Activated T-cell treated with anti-CD3 and anti-CD28 coated beads, Interleukin-2, amount 50 U/mL, for 72 hours (primary cell): ENCODE data around the gene IFT81. TPM values are rescaled to one million over a fixed set of nuclear protein-coding genes. Genes with fewer than 3 reads are reported as not detected.
A peak's percentile ranks its signal among the peaks of the same experiment; 100 is the strongest.

Source experiments
- ATAC-seq, 2 donors: fragments of 150-1000 bp; cut with Tn5 transposase; replicated peaks in 1 of 2; 2 replicates each; pipeline ENCODE4 v1.10.0; 2021; ENCODE audit warnings: moderate library complexity in 2 of 2, mild to moderate bottlenecking in 1 of 2
- DNase-seq, 2 donors: peaks; one replicate each; pipeline ENCODE4 v3.0.0; 2021 to 2022; ENCODE audit warnings: mixed read lengths in 1 of 2
- H3K27ac Mint-ChIP-seq: one replicate; pipeline ENCODE4 v1.8.0; 2022; ENCODE audit warnings: mild to moderate bottlenecking, moderate library complexity, mixed read lengths
- H3K27me3 Mint-ChIP-seq: one replicate; pipeline ENCODE4 v1.8.0; 2022; ENCODE audit warnings: low read depth, mixed read lengths
- H3K36me3 Mint-ChIP-seq, 2 donors: one replicate each; pipeline ENCODE4 v1.8.0; 2022; ENCODE audit warnings: mixed read lengths in 2 of 2, mild to moderate bottlenecking in 1 of 2; ENCODE audit not compliant: insufficient read depth in 2 of 2
- H3K4me1 Mint-ChIP-seq: one replicate; pipeline ENCODE4 v1.8.0; 2022; ENCODE audit warnings: low read depth, mixed read lengths
- H3K4me3 Mint-ChIP-seq, 2 donors: one replicate each; pipeline ENCODE4 v1.8.0; 2022; ENCODE audit warnings: mild to moderate bottlenecking in 2 of 2, mixed read lengths in 2 of 2, moderate library complexity in 2 of 2
- H3K9me3 Mint-ChIP-seq, 2 donors: one replicate each; pipeline ENCODE4 v1.8.0; 2022; ENCODE audit warnings: mixed read lengths in 2 of 2
- total RNA-seq, 2 donors: library from RNA; stranded (reverse); gene quantifications; one replicate each; pipeline ENCODE4 v1.2.3, GENCODE V29; 2022

Gene IFT81
- total RNA-seq, 2 donors from 2014 or later: 1.3 to 1.4 TPM

- peaks cover 0 to 1% of the 10 kb centered on the region in 2 donors for H3K36me3 Mint-ChIP-seq
- H3K4me3 Mint-ChIP-seq: no peak overlapping the region
- ATAC-seq: no peak
- H3K9me3 Mint-ChIP-seq: no peaks in the 10 kb centered on the region
- DNase-seq: no peak
- no peaks in the 10 kb centered on the region for H3K27me3 Mint-ChIP-seq
- no peaks in the 10 kb centered on the region for H3K4me1 Mint-ChIP-seq
- no peak overlapping the region for H3K27ac Mint-ChIP-seq
These were observed 52.6 kb downstream of the IFT81 start for GRCh38 chr12:110176745-110177144.

GRCh38 chr12:110179291-110179690 is 55.1 kb downstream of the IFT81 start:
- DNase-seq: no peak
- Mint-ChIP-seq H3K27ac (no peak overlapping the region), H3K4me1 (no peaks in the 10 kb centered on the region), H3K36me3 (no peaks in the 10 kb centered on the region), H3K4me3 (no peak overlapping the region), H3K9me3 (no peaks in the 10 kb centered on the region), H3K27me3 (no peaks in the 10 kb centered on the region)
- ATAC-seq: no peak

GRCh38 chr12:110180591-110181005 is 56.4 kb downstream of the IFT81 start:
- Mint-ChIP-seq H3K36me3 (no peaks in the 10 kb centered on the region), H3K4me3 (no peak overlapping the region), H3K9me3 (no peaks in the 10 kb centered on the region), H3K4me1 (no peaks in the 10 kb centered on the region), H3K27me3 (no peaks in the 10 kb centered on the region), H3K27ac (no peak overlapping the region)
- no peak for DNase-seq
- ATAC-seq: no peak

GRCh38 chr12:110182281-110182680 is 58.1 kb downstream of the IFT81 start:
- H3K9me3 Mint-ChIP-seq: peaks cover 6 to 8% of the 10 kb centered on the region in 2 donors
- H3K4me1 Mint-ChIP-seq: no peaks in the 10 kb centered on the region
- no peak overlapping the region for H3K4me3 Mint-ChIP-seq
- H3K36me3 Mint-ChIP-seq: peaks cover 5 to 9% of the 10 kb centered on the region in 2 donors
- no peak for ATAC-seq
- H3K27me3 Mint-ChIP-seq: no peaks in the 10 kb centered on the region
- H3K27ac Mint-ChIP-seq: no peak overlapping the region
- no peak for DNase-seq

GRCh38 chr12:110183386-110183785 is 59.2 kb downstream of the IFT81 start:
- Mint-ChIP-seq H3K36me3 (peaks cover 8 to 9% of the 10 kb centered on the region in 2 donors), H3K9me3 (peaks cover 6 to 10% of the 10 kb centered on the region in 2 donors)

GRCh38 chr12:110185626-110186025 is 61.5 kb downstream of the IFT81 start:
- H3K27me3 Mint-ChIP-seq: no peaks in the 10 kb centered on the region
- peaks cover 6 to 11% of the 10 kb centered on the region in 2 donors for H3K9me3 Mint-ChIP-seq
- H3K4me1 Mint-ChIP-seq: no peaks in the 10 kb centered on the region
- ATAC-seq (no peak), DNase-seq (no peak)
- H3K27ac Mint-ChIP-seq: no peak overlapping the region
- H3K36me3 Mint-ChIP-seq: peaks cover 9 to 12% of the 10 kb centered on the region in 2 donors
- no peak overlapping the region for H3K4me3 Mint-ChIP-seq

More at GRCh38 chr12:110183386-110183785, 59.2 kb downstream of the IFT81 start:
- DNase-seq: no peak
- Mint-ChIP-seq H3K27me3 (no peaks in the 10 kb centered on the region), H3K27ac (no peak overlapping the region), H3K4me3 (no peak overlapping the region), H3K4me1 (no peaks in the 10 kb centered on the region)
- ATAC-seq: no peak

GRCh38 chr12:110186059-110186458 is 61.9 kb downstream of the IFT81 start:
- ATAC-seq (no peak), DNase-seq (no peak)
- Mint-ChIP-seq H3K4me3 (no peak overlapping the region), H3K36me3 (peaks cover 9 to 12% of the 10 kb centered on the region in 2 donors), H3K9me3 (peaks cover 6 to 11% of the 10 kb centered on the region in 2 donors), H3K27ac (no peak overlapping the region), H3K27me3 (no peaks in the 10 kb centered on the region), H3K4me1 (no peaks in the 10 kb centered on the region)

- DNase-seq: no peak
- no peak overlapping the region for H3K4me3 Mint-ChIP-seq
- H3K36me3 Mint-ChIP-seq: peaks cover 0 to 6% of the 10 kb centered on the region in 2 donors
- no peak for ATAC-seq
- H3K9me3 Mint-ChIP-seq: peaks cover 0 to 3% of the 10 kb centered on the region in 2 donors
- no peaks in the 10 kb centered on the region for H3K27me3 Mint-ChIP-seq
- no peak overlapping the region for H3K27ac Mint-ChIP-seq
- no peaks in the 10 kb centered on the region for H3K4me1 Mint-ChIP-seq
These were observed 69.0 kb downstream of the IFT81 start for GRCh38 chr12:110193196-110193595.

GRCh38 chr12:110197003-110197402 is 72.8 kb downstream of the IFT81 start:
- ATAC-seq (no peak), DNase-seq (no peak)
- peaks cover 10% of the 10 kb centered on the region for H3K4me1 Mint-ChIP-seq
- H3K27me3 Mint-ChIP-seq: no peaks in the 10 kb centered on the region
- no peaks in the 10 kb centered on the region for H3K9me3 Mint-ChIP-seq
- no peak overlapping the region for H3K27ac Mint-ChIP-seq
- no peaks in the 10 kb centered on the region for H3K36me3 Mint-ChIP-seq
- H3K4me3 Mint-ChIP-seq: no peak overlapping the region

- no peak overlapping the region for H3K27ac Mint-ChIP-seq
- DNase-seq: no peak
- H3K27me3 Mint-ChIP-seq: no peaks in the 10 kb centered on the region
- no peak for ATAC-seq
- H3K9me3 Mint-ChIP-seq: no peaks in the 10 kb centered on the region
- no peaks in the 10 kb centered on the region for H3K36me3 Mint-ChIP-seq
- H3K4me3 Mint-ChIP-seq: no peak overlapping the region
- H3K4me1 Mint-ChIP-seq: peaks cover 10% of the 10 kb centered on the region
These were observed 74.2 kb downstream of the IFT81 start for GRCh38 chr12:110198386-110198785.

GRCh38 chr12:110199339-110200123 is 75.4 kb downstream of the IFT81 start:
- Mint-ChIP-seq H3K27me3 (no peaks in the 10 kb centered on the region), H3K4me1 (peaks cover 10% of the 10 kb centered on the region), H3K9me3 (no peaks in the 10 kb centered on the region), H3K36me3 (no peaks in the 10 kb centered on the region), H3K4me3 (peak overlapping the region; percentile 43 to 53), H3K27ac (peak overlapping the region; percentile 13)
- DNase-seq (peak; percentile 15 to 24), ATAC-seq (peak; percentile 88 to 91)

GRCh38 chr12:110200124-110200417 is 75.9 kb downstream of the IFT81 start:
- Mint-ChIP-seq H3K27ac (peak overlapping the region; percentile 13), H3K27me3 (no peaks in the 10 kb centered on the region), H3K4me1 (peaks cover 10% of the 10 kb centered on the region), H3K9me3 (no peaks in the 10 kb centered on the region), H3K36me3 (no peaks in the 10 kb centered on the region), H3K4me3 (peak overlapping the region; percentile 43 to 53)
- DNase-seq: no peak
- ATAC-seq: peak; percentile 46 to 68

- DNase-seq (no peak), ATAC-seq (peak in 1 of 2 donors; percentile 45)
- Mint-ChIP-seq H3K36me3 (no peaks in the 10 kb centered on the region), H3K27me3 (no peaks in the 10 kb centered on the region), H3K9me3 (no peaks in the 10 kb centered on the region), H3K27ac (no peak overlapping the region), H3K4me3 (no peak overlapping the region), H3K4me1 (peaks cover 10% of the 10 kb centered on the region)
These were observed 77.8 kb downstream of the IFT81 start for GRCh38 chr12:110201995-110202394.

GRCh38 chr12:110203546-110203945 is 79.4 kb downstream of the IFT81 start:
- no peaks in the 10 kb centered on the region for H3K36me3 Mint-ChIP-seq
- H3K9me3 Mint-ChIP-seq: no peaks in the 10 kb centered on the region
- H3K4me3 Mint-ChIP-seq: no peak overlapping the region
- H3K27me3 Mint-ChIP-seq: no peaks in the 10 kb centered on the region
- no peak for ATAC-seq
- no peak overlapping the region for H3K27ac Mint-ChIP-seq
- DNase-seq: no peak
- H3K4me1 Mint-ChIP-seq: peaks cover 10% of the 10 kb centered on the region
